Measurements from ENCODE around the gene TMEM42. TPM values are rescaled to one million over a fixed set of nuclear protein-coding genes. Genes with fewer than 3 reads are reported as not detected.

TMEM42 gene
- total RNA-seq, 1 donor from 2014 or later = 10.1 TPM

DNA sequence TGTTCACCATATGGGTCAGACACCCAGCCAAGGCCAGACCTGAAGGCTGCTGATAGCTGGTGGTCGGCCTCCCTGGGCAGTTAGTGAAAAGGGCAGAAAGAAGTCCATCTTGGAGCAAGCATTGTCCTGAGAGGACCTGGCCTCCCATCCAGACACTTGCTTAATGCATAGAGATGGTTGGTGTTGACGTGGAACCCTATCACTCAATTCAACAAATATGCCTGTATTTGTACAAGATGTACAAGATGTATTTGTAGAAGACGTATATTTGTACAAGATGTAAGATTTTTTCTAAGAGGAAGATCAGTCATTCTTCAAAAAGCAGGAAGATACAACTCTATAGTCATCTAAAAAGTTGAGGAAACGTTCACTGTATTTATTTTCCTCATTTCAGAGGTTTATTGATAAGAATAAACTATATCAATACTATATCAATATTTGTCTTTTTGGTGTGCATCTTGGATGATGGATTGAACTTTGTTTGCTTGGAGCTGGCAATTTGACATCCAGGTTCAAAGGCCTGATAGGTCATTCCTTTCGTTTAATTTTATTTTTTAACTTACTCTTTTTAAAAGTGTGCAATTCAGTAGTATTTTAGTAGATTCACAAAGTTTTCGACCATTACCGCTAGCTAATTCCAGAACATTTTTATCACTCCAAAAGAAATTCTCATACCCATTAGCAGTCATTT, 5.9 kb downstream of the TMEM42 start:
- peaks cover under 1% of the 10 kb centered on the region for H3F3A ChIP-seq (ENCODE audit: low read depth)
- H3K27me3 Mint-ChIP-seq (ENCODE audit: insufficient read depth, low read depth) = peaks cover 4% of the 10 kb centered on the region
- no peak for DNase-seq (ENCODE audit: low spot score)

DNA sequence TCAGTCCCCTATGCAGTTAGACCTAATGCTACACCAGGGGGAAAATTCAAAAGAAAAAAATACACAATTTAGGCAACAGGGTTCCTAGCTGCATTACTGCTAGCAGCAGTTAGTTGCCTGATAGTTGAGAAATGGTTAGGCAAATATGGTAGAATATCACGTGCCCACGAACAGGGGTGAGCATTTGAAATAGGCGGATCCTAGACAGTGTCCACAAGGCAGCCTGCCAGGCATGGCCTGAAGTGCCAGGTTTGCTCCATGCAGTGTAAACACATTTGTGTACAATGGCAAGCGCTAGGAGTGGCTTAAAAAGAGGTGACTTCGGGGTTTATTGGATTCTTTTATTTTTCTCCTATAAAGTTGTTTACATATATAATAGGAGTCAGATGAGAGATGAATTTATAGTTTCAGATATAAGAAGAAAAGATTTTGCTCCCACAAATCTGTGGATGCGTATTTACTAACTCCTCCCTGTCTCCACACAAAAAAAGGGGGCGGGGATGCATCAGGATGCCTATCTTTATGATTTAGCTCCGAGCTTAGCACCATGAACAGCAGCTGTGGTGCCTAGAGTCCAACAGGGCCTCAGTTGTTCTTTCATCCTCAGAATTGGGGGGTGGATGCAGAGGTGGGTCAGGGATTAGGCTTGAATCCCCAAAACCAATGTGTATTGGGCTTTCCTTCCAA, 8.8 kb downstream of the TMEM42 start:
- DNase-seq (ENCODE audit: low spot score) = no peak
- H3K27me3 Mint-ChIP-seq (ENCODE audit: insufficient read depth, low read depth) = no peaks in the 10 kb centered on the region
- H3K9me3 Mint-ChIP-seq = no peaks in the 10 kb centered on the region
- no peak overlapping the region for H3K4me2 ChIP-seq
- H3K27ac Mint-ChIP-seq = no peak overlapping the region
- no peaks in the 10 kb centered on the region for H4K20me1 ChIP-seq (ENCODE audit: low read depth)
- H3K4me1 Mint-ChIP-seq = no peaks in the 10 kb centered on the region
- H3K27ac ChIP-seq = no peak overlapping the region
- H3K36me3 Mint-ChIP-seq = peaks cover 12% of the 10 kb centered on the region
- no peaks in the 10 kb centered on the region for H3K4me1 ChIP-seq
- H3K79me2 ChIP-seq (ENCODE audit: low read depth) = no peaks in the 10 kb centered on the region
- TF ChIP-seq, protein P1, sequence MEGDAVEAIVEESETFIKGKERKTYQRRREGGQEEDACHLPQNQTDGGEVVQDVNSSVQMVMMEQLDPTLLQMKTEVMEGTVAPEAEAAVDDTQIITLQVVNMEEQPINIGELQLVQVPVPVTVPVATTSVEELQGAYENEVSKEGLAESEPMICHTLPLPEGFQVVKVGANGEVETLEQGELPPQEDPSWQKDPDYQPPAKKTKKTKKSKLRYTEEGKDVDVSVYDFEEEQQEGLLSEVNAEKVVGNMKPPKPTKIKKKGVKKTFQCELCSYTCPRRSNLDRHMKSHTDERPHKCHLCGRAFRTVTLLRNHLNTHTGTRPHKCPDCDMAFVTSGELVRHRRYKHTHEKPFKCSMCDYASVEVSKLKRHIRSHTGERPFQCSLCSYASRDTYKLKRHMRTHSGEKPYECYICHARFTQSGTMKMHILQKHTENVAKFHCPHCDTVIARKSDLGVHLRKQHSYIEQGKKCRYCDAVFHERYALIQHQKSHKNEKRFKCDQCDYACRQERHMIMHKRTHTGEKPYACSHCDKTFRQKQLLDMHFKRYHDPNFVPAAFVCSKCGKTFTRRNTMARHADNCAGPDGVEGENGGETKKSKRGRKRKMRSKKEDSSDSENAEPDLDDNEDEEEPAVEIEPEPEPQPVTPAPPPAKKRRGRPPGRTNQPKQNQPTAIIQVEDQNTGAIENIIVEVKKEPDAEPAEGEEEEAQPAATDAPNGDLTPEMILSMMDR (IDR thresholded peaks at IDR 0.05) = no peak
- TF ChIP-seq EZH2phosphoT487 (IDR thresholded peaks at IDR 0.05) (no peak), EZH2 (IDR thresholded peaks at IDR 0.05) (no peak)
- no peaks in the 10 kb centered on the region for H3F3A ChIP-seq (ENCODE audit: low read depth)
- H3K4me3 Mint-ChIP-seq = no peak overlapping the region
- H3K4me3 ChIP-seq = no peak overlapping the region
- no peaks in the 10 kb centered on the region for H3K9me3 ChIP-seq (ENCODE audit: low read depth)
- no peaks in the 10 kb centered on the region for H3K27me3 ChIP-seq
- no peaks in the 10 kb centered on the region for H3K36me3 ChIP-seq
- no peak overlapping the region for H3K9ac ChIP-seq
- H2AFZ ChIP-seq (replicated peaks) = no peak overlapping the region

More for the DNA sequence above, 5.9 kb downstream of the TMEM42 start:
- peaks cover 5% of the 10 kb centered on the region for H3K79me2 ChIP-seq (ENCODE audit: low read depth)
- H3K4me1 ChIP-seq = peaks cover 4% of the 10 kb centered on the region
- Mint-ChIP-seq H3K36me3 (peaks cover 22% of the 10 kb centered on the region), H3K9me3 (no peaks in the 10 kb centered on the region), H3K4me1 (peaks cover 5% of the 10 kb centered on the region), H3K27ac (no peak overlapping the region), H3K4me3 (no peak overlapping the region)
- H3K27me3 ChIP-seq = no peaks in the 10 kb centered on the region
- TF ChIP-seq, protein P1 (IDR thresholded peaks at IDR 0.05) = no peak
- no peak for TF ChIP-seq EZH2phosphoT487 (IDR thresholded peaks at IDR 0.05)
- no peak for TF ChIP-seq EZH2 (IDR thresholded peaks at IDR 0.05)
- H2AFZ ChIP-seq (replicated peaks) = no peak overlapping the region
- no peak overlapping the region for H3K9ac ChIP-seq
- no peaks in the 10 kb centered on the region for H3K9me3 ChIP-seq (ENCODE audit: low read depth)
- no peak overlapping the region for H3K4me2 ChIP-seq
- no peak overlapping the region for H3K4me3 ChIP-seq
- H3K27ac ChIP-seq = no peak overlapping the region
- H4K20me1 ChIP-seq (ENCODE audit: low read depth) = no peaks in the 10 kb centered on the region
- no peaks in the 10 kb centered on the region for H3K36me3 ChIP-seq

DNA sequence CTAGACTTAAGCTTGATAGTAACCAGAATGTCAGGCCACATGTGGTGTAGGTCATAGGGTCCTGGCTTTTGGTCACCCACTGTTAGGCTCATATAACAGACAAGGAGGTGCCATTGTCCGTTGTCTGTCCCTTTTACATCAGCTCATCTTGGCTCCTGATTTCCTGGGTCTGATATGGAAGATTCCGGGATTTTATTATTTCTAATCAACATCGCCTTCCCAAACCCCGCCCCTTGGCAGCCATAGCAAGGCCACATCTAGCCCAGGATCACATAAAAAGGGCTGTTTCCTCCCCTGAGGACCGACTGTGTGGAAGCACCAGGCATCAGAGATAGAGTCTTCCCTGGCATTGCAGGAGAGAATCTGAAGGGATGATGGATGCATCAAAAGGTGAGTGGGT, 12.6 kb downstream of the TMEM42 start, which contains the start of gene TGM4:
TGM4 (plus strand) TSS at position 301 of the 400 bp plus-strand sequence; CDS start at position 372, 71 bp downstream.
- Histone ChIP-seq H2AFZ (replicated peaks) (no peak within 1 kb of the TSS), H3K27ac (no peak within 1 kb of the TSS), H3K27me3 (no peaks in the 10 kb centered on the region), H3K4me2 (no peak within 1 kb of the TSS), H3K4me1 (no peaks in the 10 kb centered on the region), H3K36me3 (no peaks in the 10 kb centered on the region), H3K79me2 (ENCODE audit: low read depth) (no peaks in the 10 kb centered on the region), H4K20me1 (ENCODE audit: low read depth) (no peaks in the 10 kb centered on the region), H3F3A (ENCODE audit: low read depth) (no peaks in the 10 kb centered on the region), H3K9ac (no peak within 1 kb of the TSS), H3K9me3 (ENCODE audit: low read depth) (no peaks in the 10 kb centered on the region), H3K4me3 (no peak within 1 kb of the TSS)
- no peak within 1 kb of the TSS for H3K4me3 Mint-ChIP-seq
- TF ChIP-seq EZH2 (IDR thresholded peaks at IDR 0.05) = no peak
- TF ChIP-seq, protein P1 (IDR thresholded peaks at IDR 0.05) = no peak
- no peak for TF ChIP-seq EZH2phosphoT487 (IDR thresholded peaks at IDR 0.05)
- H3K9me3 Mint-ChIP-seq = no peaks in the 10 kb centered on the region
- H3K36me3 Mint-ChIP-seq = no peaks in the 10 kb centered on the region
- H3K27ac Mint-ChIP-seq = no peak within 1 kb of the TSS
- H3K27me3 Mint-ChIP-seq (ENCODE audit: insufficient read depth, low read depth) = no peaks in the 10 kb centered on the region
- H3K4me1 Mint-ChIP-seq = no peaks in the 10 kb centered on the region
- DNase-seq (ENCODE audit: low spot score) = no peak
